ENCODE results near the gene TTC34.

TTC34 gene

GRCh38 chr1:2591233-2591580 lies 210.3 kb downstream of the TTC34 start:
- no peak overlapping the region for H2AFZ ChIP-seq (ENCODE audit: insufficient read depth, low read length, poor library complexity)
- H2BK120ac ChIP-seq (ENCODE audit: insufficient read depth, low read length, poor library complexity): no peak overlapping the region
- no peak overlapping the region for H3K18ac ChIP-seq (ENCODE audit: low read length)
- H3K4me2 ChIP-seq (ENCODE audit: low read length): no peak overlapping the region
- no peak overlapping the region for H3K14ac ChIP-seq (ENCODE audit: low read length)
- no peak for DNase-seq
- peaks cover 5% of the 10 kb centered on the region for H3K79me2 ChIP-seq (ENCODE audit: control insufficient read depth, insufficient read depth, low read length, poor library complexity)
- H3K4me3 ChIP-seq (ENCODE audit: low read depth, low read length): no peak overlapping the region
- peaks cover 2% of the 10 kb centered on the region for H3K27me3 ChIP-seq (ENCODE audit: insufficient read depth, low read length)
- H3K4ac ChIP-seq (ENCODE audit: low read depth, low read length): no peak overlapping the region
- H3K9me3 ChIP-seq (ENCODE audit: insufficient read depth, low read depth, low read length): peaks cover 17% of the 10 kb centered on the region
- WGBS (ENCODE audit: extremely low coverage, insufficient coverage, insufficient read length): no CpG with 5 or more reads among the region's 5 CpGs
- no peak overlapping the region for H4K12ac ChIP-seq (ENCODE audit: low read depth, low read length)
- H3K23ac ChIP-seq (ENCODE audit: low read length): no peak overlapping the region
- no peak overlapping the region for H3K9ac ChIP-seq (ENCODE audit: low read length)
- H3K79me1 ChIP-seq (ENCODE audit: low read length): peaks cover 9% of the 10 kb centered on the region
- no peak overlapping the region for H4K91ac ChIP-seq (ENCODE audit: low read depth, low read length)
- H2AK5ac ChIP-seq (ENCODE audit: low read length): no peak overlapping the region
- H2BK5ac ChIP-seq (ENCODE audit: low read depth, low read length, poor library complexity): no peak overlapping the region
- H3K36me3 ChIP-seq (ENCODE audit: control insufficient read depth in 1 of 2, insufficient read depth in 2 of 2, low read length in 2 of 2): no peaks in the 10 kb centered on the region
- no peak overlapping the region for H2BK12ac ChIP-seq (ENCODE audit: low read length)
- no peak overlapping the region for H3K27ac ChIP-seq (ENCODE audit: low read depth, low read length)
- H3K4me1 ChIP-seq (ENCODE audit: control insufficient read depth in 1 of 2, insufficient read depth in 2 of 2, low read length in 2 of 2): peaks cover 4 to 5% of the 10 kb centered on the region in 2 experiments
- no peak overlapping the region for H4K8ac ChIP-seq (ENCODE audit: low read depth, low read length)

GRCh38 chr1:2590233-2591141 lies 211.0 kb downstream of the TTC34 start:
- H3K4me2 ChIP-seq (ENCODE audit: low read length): no peak overlapping the region
- no peak overlapping the region for H2BK120ac ChIP-seq (ENCODE audit: insufficient read depth, low read length, poor library complexity)
- no peaks in the 10 kb centered on the region for H3K36me3 ChIP-seq (ENCODE audit: control insufficient read depth in 1 of 2, insufficient read depth in 2 of 2, low read length in 2 of 2)
- no peak for DNase-seq
- H2AFZ ChIP-seq (ENCODE audit: insufficient read depth, low read length, poor library complexity): no peak overlapping the region
- H3K79me2 ChIP-seq (ENCODE audit: control insufficient read depth, insufficient read depth, low read length, poor library complexity): peaks cover 9% of the 10 kb centered on the region
- H3K4me1 ChIP-seq (ENCODE audit: control insufficient read depth in 1 of 2, insufficient read depth in 2 of 2, low read length in 2 of 2): peaks cover 7 to 8% of the 10 kb centered on the region in 2 experiments
- WGBS (ENCODE audit: extremely low coverage, insufficient coverage, insufficient read length): no CpG with 5 or more reads among the region's 31 CpGs
- H4K12ac ChIP-seq (ENCODE audit: low read depth, low read length): no peak overlapping the region
- no peak overlapping the region for H3K27ac ChIP-seq (ENCODE audit: low read depth, low read length)
- no peak overlapping the region for H3K14ac ChIP-seq (ENCODE audit: low read length)
- H3K18ac ChIP-seq (ENCODE audit: low read length): no peak overlapping the region
- no peak overlapping the region for H3K4me3 ChIP-seq (ENCODE audit: low read depth, low read length)
- no peak overlapping the region for H4K8ac ChIP-seq (ENCODE audit: low read depth, low read length)
- H3K79me1 ChIP-seq (ENCODE audit: low read length): peaks cover 16% of the 10 kb centered on the region
- no peak overlapping the region for H3K9ac ChIP-seq (ENCODE audit: low read length)
- H2AK5ac ChIP-seq (ENCODE audit: low read length): no peak overlapping the region
- H2BK12ac ChIP-seq (ENCODE audit: low read length): no peak overlapping the region
- H3K23ac ChIP-seq (ENCODE audit: low read length): no peak overlapping the region
- no peak overlapping the region for H4K91ac ChIP-seq (ENCODE audit: low read depth, low read length)
- H2BK5ac ChIP-seq (ENCODE audit: low read depth, low read length, poor library complexity): no peak overlapping the region
- peaks cover 2% of the 10 kb centered on the region for H3K27me3 ChIP-seq (ENCODE audit: insufficient read depth, low read length)
- H3K4ac ChIP-seq (ENCODE audit: low read depth, low read length): no peak overlapping the region
- H3K9me3 ChIP-seq (ENCODE audit: insufficient read depth, low read depth, low read length): peaks cover 13% of the 10 kb centered on the region

GRCh38 chr1:2589431-2590232 lies 211.9 kb downstream of the TTC34 start:
- H3K9me3 ChIP-seq (ENCODE audit: insufficient read depth, low read depth, low read length): peaks cover 13% of the 10 kb centered on the region
- H3K79me1 ChIP-seq (ENCODE audit: low read length): peaks cover 16% of the 10 kb centered on the region
- H4K91ac ChIP-seq (ENCODE audit: low read depth, low read length): no peak overlapping the region
- H3K4me2 ChIP-seq (ENCODE audit: low read length): no peak overlapping the region
- no peak overlapping the region for H2BK12ac ChIP-seq (ENCODE audit: low read length)
- no peak overlapping the region for H3K4me3 ChIP-seq (ENCODE audit: low read depth, low read length)
- no peak overlapping the region for H2BK5ac ChIP-seq (ENCODE audit: low read depth, low read length, poor library complexity)
- no peak overlapping the region for H4K8ac ChIP-seq (ENCODE audit: low read depth, low read length)
- H3K79me2 ChIP-seq (ENCODE audit: control insufficient read depth, insufficient read depth, low read length, poor library complexity): peaks cover 9% of the 10 kb centered on the region
- no peak overlapping the region for H3K18ac ChIP-seq (ENCODE audit: low read length)
- H3K27me3 ChIP-seq (ENCODE audit: insufficient read depth, low read length): peaks cover 2% of the 10 kb centered on the region
- DNase-seq: no peak
- H3K9ac ChIP-seq (ENCODE audit: low read length): no peak overlapping the region
- H2BK120ac ChIP-seq (ENCODE audit: insufficient read depth, low read length, poor library complexity): no peak overlapping the region
- H4K12ac ChIP-seq (ENCODE audit: low read depth, low read length): no peak overlapping the region
- no peaks in the 10 kb centered on the region for H3K36me3 ChIP-seq (ENCODE audit: control insufficient read depth in 1 of 2, insufficient read depth in 2 of 2, low read length in 2 of 2)
- no peak overlapping the region for H3K14ac ChIP-seq (ENCODE audit: low read length)
- H3K27ac ChIP-seq (ENCODE audit: low read depth, low read length): no peak overlapping the region
- peaks cover 7 to 12% of the 10 kb centered on the region in 2 experiments for H3K4me1 ChIP-seq (ENCODE audit: control insufficient read depth in 1 of 2, insufficient read depth in 2 of 2, low read length in 2 of 2)
- no peak overlapping the region for H2AK5ac ChIP-seq (ENCODE audit: low read length)
- H3K4ac ChIP-seq (ENCODE audit: low read depth, low read length): no peak overlapping the region
- H2AFZ ChIP-seq (ENCODE audit: insufficient read depth, low read length, poor library complexity): no peak overlapping the region
- WGBS (ENCODE audit: extremely low coverage, insufficient coverage, insufficient read length): no CpG with 5 or more reads among the region's 25 CpGs
- no peak overlapping the region for H3K23ac ChIP-seq (ENCODE audit: low read length)

GRCh38 chr1:2588661-2589430 lies 212.6 kb downstream of the TTC34 start:
- Histone ChIP-seq H2AK5ac (ENCODE audit: low read length) (no peak overlapping the region), H2AFZ (ENCODE audit: insufficient read depth, low read length, poor library complexity) (no peak overlapping the region), H3K18ac (ENCODE audit: low read length) (no peak overlapping the region), H3K4me3 (ENCODE audit: low read depth, low read length) (no peak overlapping the region), H4K91ac (ENCODE audit: low read depth, low read length) (no peak overlapping the region), H3K79me1 (ENCODE audit: low read length) (peaks cover 16% of the 10 kb centered on the region), H3K4me1 (ENCODE audit: control insufficient read depth in 1 of 2, insufficient read depth in 2 of 2, low read length in 2 of 2) (peaks cover 7 to 12% of the 10 kb centered on the region in 2 experiments), H3K9ac (ENCODE audit: low read length) (no peak overlapping the region), H2BK12ac (ENCODE audit: low read length) (no peak overlapping the region), H4K8ac (ENCODE audit: low read depth, low read length) (no peak overlapping the region), H2BK120ac (ENCODE audit: insufficient read depth, low read length, poor library complexity) (no peak overlapping the region), H3K27ac (ENCODE audit: low read depth, low read length) (no peak overlapping the region), H3K36me3 (ENCODE audit: control insufficient read depth in 1 of 2, insufficient read depth in 2 of 2, low read length in 2 of 2) (no peaks in the 10 kb centered on the region), H3K79me2 (ENCODE audit: control insufficient read depth, insufficient read depth, low read length, poor library complexity) (peaks cover 9% of the 10 kb centered on the region), H4K12ac (ENCODE audit: low read depth, low read length) (no peak overlapping the region), H3K4me2 (ENCODE audit: low read length) (no peak overlapping the region), H3K4ac (ENCODE audit: low read depth, low read length) (no peak overlapping the region), H3K23ac (ENCODE audit: low read length) (no peak overlapping the region), H3K9me3 (ENCODE audit: insufficient read depth, low read depth, low read length) (peaks cover 11% of the 10 kb centered on the region), H2BK5ac (ENCODE audit: low read depth, low read length, poor library complexity) (no peak overlapping the region), H3K27me3 (ENCODE audit: insufficient read depth, low read length) (peaks cover 2% of the 10 kb centered on the region), H3K14ac (ENCODE audit: low read length) (no peak overlapping the region)
- no CpG with 5 or more reads among the region's 23 CpGs for WGBS (ENCODE audit: extremely low coverage, insufficient coverage, insufficient read length)
- DNase-seq: no peak
